Smooth muscle cell (in vitro differentiated cells): ENCODE measurements around the gene CD96. TPM values are rescaled to one million over a fixed set of nuclear protein-coding genes. Genes with fewer than 3 reads are reported as not detected.

Experiments
- DNase-seq: peaks from one replicate; lab custom pipeline; 2025; ENCODE audit not compliant: unreplicated experiment; lab: John Stamatoyannopoulos, UW
- H2AFZ ChIP-seq: fragments of 200-600 bp; sonication (generic); 2 replicates; pipeline ENCODE4 v1.6.0; 2016; ENCODE audit warnings: antibody characterized with exemption, low read depth, mild to moderate bottlenecking
- H3F3A ChIP-seq: fragments of 200-600 bp; sonication (generic); 2 replicates; pipeline ENCODE4 v1.6.0; 2017; ENCODE audit warnings: antibody characterized with exemption, low read depth
- H3K27ac ChIP-seq: fragments of 200-600 bp; sonication (generic); 2 replicates; pipeline ENCODE4 v1.5.1; 2016; ENCODE audit warnings: low read depth, mild to moderate bottlenecking
- H3K27me3 ChIP-seq: fragments of 200-600 bp; sonication (generic); 2 replicates; pipeline ENCODE4 v1.6.1; 2016; ENCODE audit warnings: low read depth, mild to moderate bottlenecking
- H3K36me3 ChIP-seq: fragments of 200-600 bp; sonication (generic); 2 replicates; pipeline ENCODE4 v1.5.1; 2016; ENCODE audit warnings: low read depth
- H3K4me1 ChIP-seq: fragments of 200-600 bp; sonication (generic); 2 replicates; pipeline ENCODE4 v1.5.1; 2016; ENCODE audit warnings: low read depth
- H3K4me2 ChIP-seq: fragments of 200-600 bp; sonication (generic); 2 replicates; pipeline ENCODE4 v1.6.0; 2016; ENCODE audit warnings: mild to moderate bottlenecking
- H3K4me3 ChIP-seq: fragments of 200-600 bp; sonication (generic); 2 replicates; pipeline ENCODE4 v1.5.1; 2016; ENCODE audit warnings: mild to moderate bottlenecking
- H3K79me2 ChIP-seq: fragments of 200-600 bp; sonication (generic); 2 replicates; pipeline ENCODE4 v1.6.0; 2016; ENCODE audit warnings: low read depth, mild to moderate bottlenecking
- H3K9ac ChIP-seq: fragments of 200-600 bp; sonication (generic); 2 replicates; pipeline ENCODE4 v1.6.0; 2016; ENCODE audit warnings: low read depth
- H3K9me3 ChIP-seq: fragments of 200-600 bp; sonication (generic); replicated peaks from 2 replicates; pipeline ENCODE4 v1.5.1; 2016; ENCODE audit warnings: low read depth
- H4K20me1 ChIP-seq: fragments of 200-600 bp; sonication (generic); 2 replicates; pipeline ENCODE4 v1.6.0; 2016; ENCODE audit warnings: low read depth
- CTCF ChIP-seq: fragments of 200-600 bp; sonication (generic); IDR thresholded peaks from 2 replicates; pipeline ENCODE4 v1.5.1; 2017; ENCODE audit warnings: borderline replicate concordance, mild to moderate bottlenecking, antibody characterized with exemption; ENCODE audit not compliant: insufficient read depth, poor library complexity, severe bottlenecking
- WGBS: methylation state at CpG from one replicate; pipeline ENCODE4 v1.1.7; 2016; ENCODE audit warnings: low lambda C conversion rate; 5-methylcytosine and 5-hydroxymethylcytosine counted together
- polyA plus RNA-seq: library from polyadenylated mRNA; unstranded; fragments of >200 nt; fragmentation: Nextera tagmentation; extraction: Ambion mirVana; gene quantifications from 2 replicates; pipeline ENCODE4 v1.2.1, GENCODE V29; 2016
- total RNA-seq: library from RNA; depleted of rRNA; stranded (reverse); fragments of >200 nt; gene quantifications from 2 replicates; pipeline ENCODE4 v1.2.3, GENCODE V29; 2014

Gene CD96
- total and polyA plus RNA-seq, 2 experiments from 2014 or later: 0.09 to 0.46 TPM

DNA sequence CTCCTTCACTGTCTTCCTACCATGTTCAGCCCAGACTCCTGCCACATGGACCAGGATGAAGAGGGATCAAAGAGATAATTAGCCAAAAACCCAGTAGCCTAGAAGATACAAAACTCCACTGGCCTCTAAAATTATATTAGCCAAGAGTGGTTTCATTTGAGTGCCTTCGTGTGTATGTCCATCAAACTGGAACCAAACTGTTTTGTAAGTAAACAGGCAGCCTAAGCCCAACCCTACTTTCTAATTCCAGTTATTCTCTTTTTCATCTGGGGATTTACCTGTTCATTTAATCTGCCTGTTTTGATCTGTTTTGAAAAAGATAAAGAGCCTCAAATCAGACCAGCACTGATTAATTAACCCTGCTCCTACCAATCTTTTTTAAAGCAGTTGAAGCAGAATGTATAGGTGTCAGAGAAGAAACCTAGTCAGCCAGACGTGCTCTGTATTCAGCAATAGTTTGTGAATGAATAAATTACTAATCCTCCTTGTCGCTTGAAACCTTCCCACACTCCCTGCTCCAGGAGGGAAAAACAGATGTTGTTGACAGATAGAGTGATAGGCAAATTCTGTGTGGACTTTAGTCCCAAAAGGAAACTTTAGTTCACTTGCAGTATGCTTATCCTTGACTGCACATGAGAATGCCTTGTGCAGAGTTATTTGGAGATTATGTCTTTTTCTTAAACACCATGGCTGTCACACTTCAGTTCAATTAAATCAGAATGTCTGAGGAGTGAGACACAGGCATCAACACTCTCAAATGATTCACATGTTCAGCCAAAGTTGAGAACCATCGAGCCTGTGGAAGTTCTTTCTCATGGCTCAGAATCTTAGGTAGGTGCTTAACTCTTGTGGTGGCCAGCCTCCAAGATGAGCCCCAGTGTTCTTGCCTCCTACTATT lies 108.6 kb downstream of the CD96 start:
- Histone ChIP-seq H3F3A (peaks cover 6% of the 10 kb centered on the region), H3K27me3 (no peaks in the 10 kb centered on the region), H3K79me2 (no peaks in the 10 kb centered on the region), H3K4me3 (no peak overlapping the region), H3K9me3 (no peaks in the 10 kb centered on the region), H3K4me1 (peaks cover 31% of the 10 kb centered on the region), H4K20me1 (no peaks in the 10 kb centered on the region), H3K36me3 (no peaks in the 10 kb centered on the region), H3K4me2 (peak overlapping the region; percentile 39), H3K9ac (no peak overlapping the region), H2AFZ (peak overlapping the region; percentile 9), H3K27ac (peak overlapping the region; percentile 82)
- WGBS: 38% methylated on average over 4 of the region's 4 CpGs
- DNase-seq: no peak
- TF ChIP-seq CTCF: no peak

- Histone ChIP-seq H3K36me3 (no peaks in the 10 kb centered on the region), H3K9me3 (no peaks in the 10 kb centered on the region), H3F3A (peaks cover 6% of the 10 kb centered on the region), H3K4me2 (peak overlapping the region; percentile 17), H2AFZ (no peak overlapping the region), H3K27ac (no peak overlapping the region), H3K4me3 (no peak overlapping the region), H3K9ac (no peak overlapping the region), H4K20me1 (no peaks in the 10 kb centered on the region), H3K27me3 (no peaks in the 10 kb centered on the region), H3K4me1 (peaks cover 31% of the 10 kb centered on the region), H3K79me2 (no peaks in the 10 kb centered on the region)
- 45% methylated on average over 6 of the region's 6 CpGs for whole genome bisulfite sequencing
- DNase-seq: no peak
- no peak for TF ChIP-seq CTCF
Observed at GRCh38 chr3:111652492-111653180, 110.6 kb downstream of the CD96 start.

- no peaks in the 10 kb centered on the region for H4K20me1 ChIP-seq
- no peak for TF ChIP-seq CTCF
- peaks cover 25% of the 10 kb centered on the region for H3K4me1 ChIP-seq
- H3K27ac ChIP-seq: no peak overlapping the region
- no peaks in the 10 kb centered on the region for H3K79me2 ChIP-seq
- no peak for DNase-seq
- no peaks in the 10 kb centered on the region for H3K9me3 ChIP-seq
- no peaks in the 10 kb centered on the region for H3K27me3 ChIP-seq
- no peaks in the 10 kb centered on the region for H3K36me3 ChIP-seq
- H3K4me2 ChIP-seq: no peak overlapping the region
- H2AFZ ChIP-seq: no peak overlapping the region
- H3K9ac ChIP-seq: no peak overlapping the region
- H3K4me3 ChIP-seq: no peak overlapping the region
- WGBS: 98% methylated on average over 2 of the region's 2 CpGs
- peaks cover 6% of the 10 kb centered on the region for H3F3A ChIP-seq
Observed at GRCh38 chr3:111653766-111654165, 111.8 kb downstream of the CD96 start.
